ENCODE measurements around the gene FECH.

FECH gene

DNA sequence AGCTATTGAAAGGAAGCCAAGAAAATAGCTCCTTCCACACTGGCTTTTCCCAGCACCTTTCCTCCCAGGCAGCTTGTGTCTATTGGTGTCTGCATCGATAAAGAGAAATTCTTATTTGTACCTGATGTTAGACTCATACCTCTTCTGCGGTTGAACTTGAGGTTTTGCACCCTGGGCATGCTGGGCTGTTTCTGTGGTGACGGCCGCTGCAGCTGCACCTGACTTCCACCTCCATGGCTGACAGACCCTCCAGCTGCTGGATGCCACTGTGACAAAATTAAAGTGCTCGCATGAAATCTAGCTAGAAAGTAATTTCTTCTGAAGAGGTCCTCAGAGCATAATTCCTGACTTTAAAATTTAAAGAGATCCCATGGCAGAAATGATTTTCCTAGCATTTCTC is 6.6 kb downstream of the FECH start:
- Histone ChIP-seq H3K4me3 (ENCODE audit: low read depth, low read length) (no peak overlapping the region), H3K27ac (ENCODE audit: low read depth, low read length) (no peak overlapping the region), H3K36me3 (ENCODE audit: control insufficient read depth, insufficient read depth, low read length) (peaks cover 28% of the 10 kb centered on the region)

DNA sequence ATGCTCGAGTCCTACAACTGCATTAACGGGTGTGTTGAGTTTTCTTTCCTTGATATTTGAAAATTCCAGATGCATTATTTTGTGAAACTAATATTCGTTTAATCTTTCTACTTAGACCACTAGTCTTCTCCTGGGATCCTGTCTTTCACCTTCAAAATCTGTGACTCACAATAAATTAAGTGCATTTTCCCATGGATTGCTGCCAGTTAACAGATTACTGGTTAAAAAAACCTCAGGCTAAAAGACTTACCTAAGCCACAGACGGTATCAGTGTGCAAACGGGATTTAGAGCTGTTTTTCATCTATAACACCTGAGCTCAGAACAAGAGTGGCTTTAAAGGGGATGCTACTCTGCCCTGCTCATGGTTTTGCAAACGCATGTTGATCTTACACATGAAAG is 10.2 kb downstream of the FECH start:
- Histone ChIP-seq H3K4me3 (ENCODE audit: low read depth, low read length) (no peak overlapping the region), H3K9me3 (ENCODE audit: control insufficient read depth, insufficient read depth, low read depth, low read length) (no peaks in the 10 kb centered on the region), H3K27me3 (ENCODE audit: control insufficient read depth, insufficient read depth, low read length) (no peaks in the 10 kb centered on the region), H3K4me1 (ENCODE audit: control insufficient read depth, insufficient read depth, low read length) (no peaks in the 10 kb centered on the region), H3K27ac (ENCODE audit: low read depth, low read length) (no peak overlapping the region), H3K36me3 (ENCODE audit: control insufficient read depth, insufficient read depth, low read length) (peaks cover 43% of the 10 kb centered on the region), H3K9ac (ENCODE audit: low read length) (no peak overlapping the region)

More for the DNA sequence above, 6.6 kb downstream of the FECH start:
- H3K27me3 ChIP-seq (ENCODE audit: control insufficient read depth, insufficient read depth, low read length): no peaks in the 10 kb centered on the region
- H3K9ac ChIP-seq (ENCODE audit: low read length): no peak overlapping the region
- H3K4me1 ChIP-seq (ENCODE audit: control insufficient read depth, insufficient read depth, low read length): no peaks in the 10 kb centered on the region
- no peaks in the 10 kb centered on the region for H3K9me3 ChIP-seq (ENCODE audit: control insufficient read depth, insufficient read depth, low read depth, low read length)

DNA sequence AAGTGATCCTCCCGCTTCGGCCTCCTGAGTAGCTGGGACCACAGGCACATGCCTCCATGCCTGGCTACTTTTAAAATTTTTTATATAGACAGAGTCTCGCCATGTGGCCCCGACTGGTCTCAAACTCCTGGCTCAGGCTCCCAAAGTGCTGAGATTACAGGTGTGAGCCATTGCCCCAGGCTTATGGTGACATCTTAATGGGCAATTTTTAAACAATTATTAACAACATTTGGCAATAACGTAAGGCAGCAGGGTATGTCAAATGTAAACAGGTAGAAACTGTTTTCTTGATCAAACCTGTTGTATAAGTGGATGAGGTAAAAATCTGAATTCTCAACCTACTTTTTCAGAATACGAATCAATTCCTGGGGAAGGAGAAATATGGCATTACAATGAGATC is 11.0 kb downstream of the FECH start:
- no peaks in the 10 kb centered on the region for H3K4me1 ChIP-seq (ENCODE audit: control insufficient read depth, insufficient read depth, low read length)

GRCh38 chr18:57574866-57575265 is 11.6 kb downstream of the FECH start:
- H3K27ac ChIP-seq (ENCODE audit: low read depth, low read length): no peak overlapping the region
- H3K9me3 ChIP-seq (ENCODE audit: control insufficient read depth, insufficient read depth, low read depth, low read length): no peaks in the 10 kb centered on the region
- peaks cover 57% of the 10 kb centered on the region for H3K36me3 ChIP-seq (ENCODE audit: control insufficient read depth, insufficient read depth, low read length)
- no peaks in the 10 kb centered on the region for H3K4me1 ChIP-seq (ENCODE audit: control insufficient read depth, insufficient read depth, low read length)
- H3K9ac ChIP-seq (ENCODE audit: low read length): no peak overlapping the region
- no peaks in the 10 kb centered on the region for H3K27me3 ChIP-seq (ENCODE audit: control insufficient read depth, insufficient read depth, low read length)
- H3K4me3 ChIP-seq (ENCODE audit: low read depth, low read length): no peak overlapping the region

More for the DNA sequence above, 11.0 kb downstream of the FECH start:
- Histone ChIP-seq H3K9ac (ENCODE audit: low read length) (no peak overlapping the region), H3K27ac (ENCODE audit: low read depth, low read length) (no peak overlapping the region), H3K9me3 (ENCODE audit: control insufficient read depth, insufficient read depth, low read depth, low read length) (no peaks in the 10 kb centered on the region), H3K27me3 (ENCODE audit: control insufficient read depth, insufficient read depth, low read length) (no peaks in the 10 kb centered on the region), H3K36me3 (ENCODE audit: control insufficient read depth, insufficient read depth, low read length) (peaks cover 51% of the 10 kb centered on the region), H3K4me3 (ENCODE audit: low read depth, low read length) (no peak overlapping the region)

GRCh38 chr18:57570162-57570561 is 16.3 kb downstream of the FECH start:
- no peak overlapping the region for H3K4me3 ChIP-seq (ENCODE audit: low read depth, low read length)
- no peaks in the 10 kb centered on the region for H3K4me1 ChIP-seq (ENCODE audit: control insufficient read depth, insufficient read depth, low read length)
- no peaks in the 10 kb centered on the region for H3K27me3 ChIP-seq (ENCODE audit: control insufficient read depth, insufficient read depth, low read length)
- peaks cover 68% of the 10 kb centered on the region for H3K36me3 ChIP-seq (ENCODE audit: control insufficient read depth, insufficient read depth, low read length)
- no peaks in the 10 kb centered on the region for H3K9me3 ChIP-seq (ENCODE audit: control insufficient read depth, insufficient read depth, low read depth, low read length)
- H3K27ac ChIP-seq (ENCODE audit: low read depth, low read length): no peak overlapping the region
- no peak overlapping the region for H3K9ac ChIP-seq (ENCODE audit: low read length)

- Histone ChIP-seq H3K36me3 (ENCODE audit: control insufficient read depth, insufficient read depth, low read length) (peaks cover 76% of the 10 kb centered on the region), H3K9ac (ENCODE audit: low read length) (no peak overlapping the region), H3K4me1 (ENCODE audit: control insufficient read depth, insufficient read depth, low read length) (no peaks in the 10 kb centered on the region), H3K27ac (ENCODE audit: low read depth, low read length) (no peak overlapping the region), H3K9me3 (ENCODE audit: control insufficient read depth, insufficient read depth, low read depth, low read length) (no peaks in the 10 kb centered on the region), H3K4me3 (ENCODE audit: low read depth, low read length) (no peak overlapping the region), H3K27me3 (ENCODE audit: control insufficient read depth, insufficient read depth, low read length) (no peaks in the 10 kb centered on the region)
These were observed 17.4 kb downstream of the FECH start for GRCh38 chr18:57569133-57569532.

DNA sequence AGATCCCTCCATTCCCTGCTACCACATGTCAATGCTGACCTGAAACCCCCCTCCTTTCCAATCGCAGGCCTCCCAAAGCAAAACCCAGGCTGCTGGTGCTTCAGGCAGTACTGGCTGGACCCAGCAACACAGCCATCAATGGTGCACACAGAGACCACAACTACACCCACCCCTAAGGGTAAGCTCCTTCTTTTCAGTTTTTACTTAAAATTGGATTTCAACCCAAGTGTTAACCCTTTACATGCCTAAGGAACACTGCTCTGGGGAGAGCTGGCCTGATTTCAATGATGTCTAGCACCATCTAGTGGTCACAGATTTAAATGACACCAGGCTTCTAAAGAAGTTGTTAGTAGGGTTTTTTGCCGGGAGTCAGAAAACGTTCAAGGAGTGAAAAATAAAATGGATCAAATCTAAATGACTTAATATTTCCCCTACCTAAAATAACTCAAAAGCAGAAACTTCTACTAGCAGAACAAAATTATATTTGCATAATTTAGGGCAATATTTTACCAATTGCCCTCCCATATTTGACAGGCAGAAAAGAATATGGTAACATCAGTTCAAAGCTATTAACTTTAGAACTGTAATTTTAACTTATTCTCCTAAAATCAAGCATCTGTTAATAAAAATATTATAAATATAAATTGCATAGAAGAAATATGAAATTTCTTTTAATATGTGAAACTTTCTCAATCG is 24.6 kb downstream of the FECH start:
- no peaks in the 10 kb centered on the region for H3K9me3 ChIP-seq (ENCODE audit: control insufficient read depth, insufficient read depth, low read depth, low read length)
- H3K27me3 ChIP-seq (ENCODE audit: control insufficient read depth, insufficient read depth, low read length): no peaks in the 10 kb centered on the region
- H3K9ac ChIP-seq (ENCODE audit: low read length): no peak overlapping the region
- peaks cover 29% of the 10 kb centered on the region for H3K36me3 ChIP-seq (ENCODE audit: control insufficient read depth, insufficient read depth, low read length)
- no peak overlapping the region for H3K4me3 ChIP-seq (ENCODE audit: low read depth, low read length)
- no peak overlapping the region for H3K27ac ChIP-seq (ENCODE audit: low read depth, low read length)
- peaks cover 4% of the 10 kb centered on the region for H3K4me1 ChIP-seq (ENCODE audit: control insufficient read depth, insufficient read depth, low read length)

GRCh38 chr18:57561261-57561660 is 25.2 kb downstream of the FECH start:
- Histone ChIP-seq H3K27ac (ENCODE audit: low read depth, low read length) (no peak overlapping the region), H3K27me3 (ENCODE audit: control insufficient read depth, insufficient read depth, low read length) (no peaks in the 10 kb centered on the region), H3K4me3 (ENCODE audit: low read depth, low read length) (no peak overlapping the region), H3K36me3 (ENCODE audit: control insufficient read depth, insufficient read depth, low read length) (peaks cover 29% of the 10 kb centered on the region), H3K4me1 (ENCODE audit: control insufficient read depth, insufficient read depth, low read length) (peaks cover 4% of the 10 kb centered on the region), H3K9me3 (ENCODE audit: control insufficient read depth, insufficient read depth, low read depth, low read length) (no peaks in the 10 kb centered on the region), H3K9ac (ENCODE audit: low read length) (no peak overlapping the region)

GRCh38 chr18:57559314-57559713 is 27.2 kb downstream of the FECH start:
- peaks cover 4% of the 10 kb centered on the region for H3K4me1 ChIP-seq (ENCODE audit: control insufficient read depth, insufficient read depth, low read length)
- H3K4me3 ChIP-seq (ENCODE audit: low read depth, low read length): no peak overlapping the region
- no peak overlapping the region for H3K27ac ChIP-seq (ENCODE audit: low read depth, low read length)
- no peaks in the 10 kb centered on the region for H3K9me3 ChIP-seq (ENCODE audit: control insufficient read depth, insufficient read depth, low read depth, low read length)
- H3K36me3 ChIP-seq (ENCODE audit: control insufficient read depth, insufficient read depth, low read length): peaks cover 26% of the 10 kb centered on the region
- H3K27me3 ChIP-seq (ENCODE audit: control insufficient read depth, insufficient read depth, low read length): no peaks in the 10 kb centered on the region
- H3K9ac ChIP-seq (ENCODE audit: low read length): no peak overlapping the region

DNA sequence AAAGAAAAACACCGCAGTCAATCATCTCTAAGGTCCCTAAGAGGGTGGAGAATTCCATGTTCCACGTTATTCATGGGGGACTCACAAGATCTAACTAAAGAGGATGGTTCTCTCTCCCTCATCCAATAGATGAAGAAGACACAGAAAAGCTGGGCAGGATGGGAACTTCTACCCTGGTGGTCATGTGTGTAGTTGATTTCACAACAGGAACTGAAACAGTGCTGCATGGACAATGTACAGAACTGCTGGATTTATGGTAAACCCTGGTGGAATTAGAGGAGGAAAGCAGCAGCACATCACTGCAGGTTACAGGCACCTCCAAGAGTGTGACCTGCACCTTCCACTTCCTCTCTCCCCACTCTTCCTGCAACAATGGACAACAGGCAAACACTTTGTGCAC is 31.4 kb downstream of the FECH start:
- Histone ChIP-seq H3K9me3 (ENCODE audit: control insufficient read depth, insufficient read depth, low read depth, low read length) (no peaks in the 10 kb centered on the region), H3K9ac (ENCODE audit: low read length) (no peak overlapping the region), H3K27me3 (ENCODE audit: control insufficient read depth, insufficient read depth, low read length) (no peaks in the 10 kb centered on the region), H3K27ac (ENCODE audit: low read depth, low read length) (no peak overlapping the region), H3K36me3 (ENCODE audit: control insufficient read depth, insufficient read depth, low read length) (peaks cover 40% of the 10 kb centered on the region), H3K4me3 (ENCODE audit: low read depth, low read length) (no peak overlapping the region), H3K4me1 (ENCODE audit: control insufficient read depth, insufficient read depth, low read length) (no peaks in the 10 kb centered on the region)

DNA sequence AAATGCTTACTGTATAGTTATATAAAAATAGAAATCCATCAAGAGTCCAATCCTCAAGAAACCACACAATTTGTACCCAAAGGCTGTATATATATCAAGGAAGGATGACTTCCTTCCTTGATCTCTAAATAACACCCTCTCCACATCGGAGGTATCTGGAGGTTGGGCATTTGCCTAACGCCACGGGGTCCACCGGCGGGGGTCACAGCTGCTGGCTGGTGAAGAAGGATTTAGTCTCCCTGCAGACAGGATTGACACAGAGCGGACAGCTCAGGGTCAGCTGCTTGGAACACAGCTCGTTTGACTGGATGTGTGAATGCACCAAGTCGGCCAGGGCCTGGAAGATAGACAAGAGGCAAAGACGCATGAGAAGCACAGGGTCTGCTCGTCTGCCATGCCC is 36.0 kb downstream of the FECH start:
- Histone ChIP-seq H3K27ac (ENCODE audit: low read depth, low read length) (no peak overlapping the region), H3K36me3 (ENCODE audit: control insufficient read depth, insufficient read depth, low read length) (peaks cover 27% of the 10 kb centered on the region), H3K9ac (ENCODE audit: low read length) (no peak overlapping the region), H3K4me1 (ENCODE audit: control insufficient read depth, insufficient read depth, low read length) (no peaks in the 10 kb centered on the region), H3K4me3 (ENCODE audit: low read depth, low read length) (no peak overlapping the region), H3K9me3 (ENCODE audit: control insufficient read depth, insufficient read depth, low read depth, low read length) (no peaks in the 10 kb centered on the region), H3K27me3 (ENCODE audit: control insufficient read depth, insufficient read depth, low read length) (no peaks in the 10 kb centered on the region)

Data from HUES6 (cell line).